GM12875 (cell line): ENCODE data around the gene SYT9.

Experiments
- H3K4me3 ChIP-seq: one replicate; pipeline ENCODE4 v1.5.1; 2011; ENCODE audit warnings: low read depth, low read length, control low read depth
- CTCF ChIP-seq: IDR thresholded peaks from 2 replicates; pipeline ENCODE4 v1.5.1; 2011; ENCODE audit warnings: low read depth, mild to moderate bottlenecking, control low read depth, inconsistent platforms, low read length, moderate library complexity, borderline replicate concordance; ENCODE audit not compliant: insufficient read depth

The SYT9 gene

GRCh38 chr11:7351228-7351627, 99.5 kb downstream of the SYT9 start:
- no peak overlapping the region for H3K4me3 ChIP-seq
- TF ChIP-seq CTCF: no peak

DNA sequence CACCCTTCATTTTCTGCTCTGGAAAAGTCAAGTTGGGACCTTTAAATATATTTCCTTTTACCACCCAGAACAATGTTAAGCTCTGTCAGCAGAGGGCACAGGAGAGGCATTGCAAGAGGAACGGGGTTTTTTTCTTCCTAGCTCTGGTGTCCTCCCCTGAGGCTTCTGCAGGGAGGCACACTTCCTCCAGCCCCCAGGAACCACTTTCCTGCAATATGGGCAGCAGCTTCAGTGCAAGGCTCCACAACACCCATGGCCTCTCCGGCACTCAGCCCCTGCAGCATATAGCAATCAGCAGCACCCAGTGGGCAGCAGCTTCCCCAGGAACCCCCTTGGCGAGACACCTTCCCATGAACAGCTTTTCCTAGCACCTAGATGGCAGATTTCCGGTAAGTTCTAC, 101.4 kb downstream of the SYT9 start:
- TF ChIP-seq CTCF: peak; percentile 66
- no peak overlapping the region for H3K4me3 ChIP-seq

- no peak for TF ChIP-seq CTCF
- H3K4me3 ChIP-seq: no peak overlapping the region
Measured at GRCh38 chr11:7364660-7365059, 113.0 kb downstream of the SYT9 start.

- TF ChIP-seq CTCF: no peak
- H3K4me3 ChIP-seq: no peak overlapping the region
Measured at GRCh38 chr11:7367803-7368202, 116.1 kb downstream of the SYT9 start.

GRCh38 chr11:7376386-7376785, 124.7 kb downstream of the SYT9 start:
- no peak overlapping the region for H3K4me3 ChIP-seq
- TF ChIP-seq CTCF: no peak

- no peak overlapping the region for H3K4me3 ChIP-seq
- no peak for TF ChIP-seq CTCF
Measured at GRCh38 chr11:7381937-7382336, 130.2 kb downstream of the SYT9 start.

- TF ChIP-seq CTCF: no peak
- H3K4me3 ChIP-seq: no peak overlapping the region
Measured at GRCh38 chr11:7383406-7383805, 131.7 kb downstream of the SYT9 start.
